ENCODE data around the gene FREM1. TPM values are rescaled to one million over a fixed set of nuclear protein-coding genes. Genes with fewer than 3 reads are reported as not detected.

The FREM1 gene
- total RNA-seq, 4 donors from 2014 or later = 2.2 to 12.7 (median 5.7) TPM

- H3K27ac ChIP-seq = peak overlapping the region in 1 of 4 donors; percentile 32
- intact Hi-C loops (cut with DNase I; ENCODE audit: low total_unique reads) = no loop called here
Observed at GRCh38 chr9:14864309-14864708, 45.9 kb downstream of the FREM1 start.

DNA sequence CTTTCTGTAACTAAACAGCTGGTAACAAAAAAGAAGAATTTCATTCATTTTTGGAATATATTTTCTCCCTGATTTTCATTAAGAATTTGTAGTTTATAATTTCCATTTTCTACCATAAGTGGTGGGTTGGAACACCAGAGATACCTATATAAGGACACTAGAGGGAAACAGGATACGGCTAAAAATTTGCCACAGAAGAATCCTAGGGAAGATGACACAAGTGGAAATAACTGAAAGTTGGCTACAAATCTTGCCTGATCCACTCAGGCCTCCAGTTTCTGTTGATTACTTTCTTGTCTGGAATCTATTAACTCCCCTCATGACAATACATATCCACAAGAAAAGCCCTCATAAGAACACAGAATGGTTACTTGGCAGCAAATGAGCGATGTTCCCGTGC, 46.8 kb downstream of the FREM1 start:
- TF ChIP-seq, protein P1, sequence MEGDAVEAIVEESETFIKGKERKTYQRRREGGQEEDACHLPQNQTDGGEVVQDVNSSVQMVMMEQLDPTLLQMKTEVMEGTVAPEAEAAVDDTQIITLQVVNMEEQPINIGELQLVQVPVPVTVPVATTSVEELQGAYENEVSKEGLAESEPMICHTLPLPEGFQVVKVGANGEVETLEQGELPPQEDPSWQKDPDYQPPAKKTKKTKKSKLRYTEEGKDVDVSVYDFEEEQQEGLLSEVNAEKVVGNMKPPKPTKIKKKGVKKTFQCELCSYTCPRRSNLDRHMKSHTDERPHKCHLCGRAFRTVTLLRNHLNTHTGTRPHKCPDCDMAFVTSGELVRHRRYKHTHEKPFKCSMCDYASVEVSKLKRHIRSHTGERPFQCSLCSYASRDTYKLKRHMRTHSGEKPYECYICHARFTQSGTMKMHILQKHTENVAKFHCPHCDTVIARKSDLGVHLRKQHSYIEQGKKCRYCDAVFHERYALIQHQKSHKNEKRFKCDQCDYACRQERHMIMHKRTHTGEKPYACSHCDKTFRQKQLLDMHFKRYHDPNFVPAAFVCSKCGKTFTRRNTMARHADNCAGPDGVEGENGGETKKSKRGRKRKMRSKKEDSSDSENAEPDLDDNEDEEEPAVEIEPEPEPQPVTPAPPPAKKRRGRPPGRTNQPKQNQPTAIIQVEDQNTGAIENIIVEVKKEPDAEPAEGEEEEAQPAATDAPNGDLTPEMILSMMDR (IDR thresholded peaks at IDR 0.05) = no peak
- TF ChIP-seq POLR2A (IDR thresholded peaks at IDR 0.05) (no peak), POLR2AphosphoS5 (IDR thresholded peaks at IDR 0.05) (no peak), EP300 (IDR thresholded peaks at IDR 0.05; ENCODE audit: low read depth) (no peak)
- 92 to 93% methylated on average over 3 of the region's 3 CpGs for WGBS, 2 donors (ENCODE audit: low coverage in 1 of 2)
- in situ Hi-C loops (cut with MboI; ENCODE audit: low pct_ligation_motif_present in 1 of 4, low pct_unique_long_range_greater_than_20kb in 1 of 4, low sequenced_read_pairs in 3 of 4) = no loop called here

More at GRCh38 chr9:14864309-14864708, 45.9 kb downstream of the FREM1 start:
- H3K27me3 ChIP-seq = no peaks in the 10 kb centered on the region
- WGBS, 2 donors (ENCODE audit: low coverage in 1 of 2) = 81 to 90% methylated on average over 1 of the region's 1 CpG
- no peaks in the 10 kb centered on the region for H3K36me3 ChIP-seq
- H3K9me3 ChIP-seq = no peaks in the 10 kb centered on the region
- H3K4me3 ChIP-seq = no peak overlapping the region
- TF ChIP-seq, protein P1 (IDR thresholded peaks at IDR 0.05) = no peak
- TF ChIP-seq EP300 (IDR thresholded peaks at IDR 0.05; ENCODE audit: low read depth) (no peak), POLR2A (IDR thresholded peaks at IDR 0.05) (no peak), POLR2AphosphoS5 (IDR thresholded peaks at IDR 0.05) (no peak)
- H3K4me1 ChIP-seq = peaks cover 0 to 9% (median 0%) of the 10 kb centered on the region in 4 donors
- DNase-seq = no peak
- in situ Hi-C loops (cut with MboI; ENCODE audit: low pct_ligation_motif_present in 1 of 4, low pct_unique_long_range_greater_than_20kb in 1 of 4, low sequenced_read_pairs in 3 of 4) = no loop called here

GRCh38 chr9:14857449-14858305, 52.6 kb downstream of the FREM1 start:
- Histone ChIP-seq H3K9me3 (no peaks in the 10 kb centered on the region), H3K27me3 (no peaks in the 10 kb centered on the region), H3K4me3 (no peak overlapping the region), H3K27ac (no peak overlapping the region), H3K36me3 (no peaks in the 10 kb centered on the region), H3K4me1 (no peaks in the 10 kb centered on the region)
- no peak for TF ChIP-seq POLR2AphosphoS5 (IDR thresholded peaks at IDR 0.05)
- TF ChIP-seq POLR2A (IDR thresholded peaks at IDR 0.05) = no peak
- no peak for TF ChIP-seq EP300 (IDR thresholded peaks at IDR 0.05; ENCODE audit: low read depth)
- WGBS, 2 donors (ENCODE audit: low coverage in 1 of 2) = 81 to 92% methylated on average over 6 to 7 of the region's 7 CpGs
- in situ Hi-C loops (cut with MboI; ENCODE audit: low pct_ligation_motif_present in 1 of 4, low pct_unique_long_range_greater_than_20kb in 1 of 4, low sequenced_read_pairs in 3 of 4) (no loop called here), intact Hi-C loops (cut with DNase I; ENCODE audit: low total_unique reads) (no loop called here)
- no peak for DNase-seq

More for the DNA sequence above, 46.8 kb downstream of the FREM1 start:
- no peaks in the 10 kb centered on the region for H3K27me3 ChIP-seq
- H3K27ac ChIP-seq = peak overlapping the region in 1 of 4 donors; percentile 22
- peaks cover 0 to 8% (median 0%) of the 10 kb centered on the region in 4 donors for H3K4me1 ChIP-seq
- no peaks in the 10 kb centered on the region for H3K9me3 ChIP-seq
- H3K4me3 ChIP-seq = no peak overlapping the region
- intact Hi-C loops (cut with DNase I; ENCODE audit: low total_unique reads) = no loop called here
- no peaks in the 10 kb centered on the region for H3K36me3 ChIP-seq
- DNase-seq = no peak

DNA sequence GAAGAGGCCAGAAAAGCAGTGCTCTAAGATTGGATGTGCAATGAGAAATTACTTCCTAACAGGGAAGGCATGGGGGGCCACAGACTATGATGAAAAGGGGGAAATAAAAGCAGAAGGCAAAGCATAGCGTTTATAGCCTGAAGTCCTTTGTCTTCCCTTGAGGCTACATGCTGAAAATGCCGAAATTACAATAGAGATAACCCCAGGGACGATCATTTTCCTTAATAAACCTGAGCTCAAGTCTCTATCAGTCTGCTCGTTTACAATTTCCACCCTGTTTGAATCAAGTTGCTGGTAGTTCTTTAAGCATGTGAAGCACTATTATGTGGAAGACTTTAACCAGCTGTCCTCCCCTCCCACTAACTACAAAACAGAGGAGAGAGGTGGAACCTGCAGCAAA, 60.4 kb downstream of the FREM1 start:
- H3K4me1 ChIP-seq = no peaks in the 10 kb centered on the region
- no peak overlapping the region for H3K4me3 ChIP-seq
- no peak for TF ChIP-seq POLR2AphosphoS5 (IDR thresholded peaks at IDR 0.05)
- TF ChIP-seq EP300 (IDR thresholded peaks at IDR 0.05; ENCODE audit: low read depth) = no peak
- TF ChIP-seq, protein P1 (IDR thresholded peaks at IDR 0.05) = no peak
- no peak for TF ChIP-seq POLR2A (IDR thresholded peaks at IDR 0.05)
- no peak overlapping the region for H3K27ac ChIP-seq
- 69 to 73% methylated on average over 4 of the region's 4 CpGs for WGBS, 2 donors (ENCODE audit: low coverage in 1 of 2)
- H3K27me3 ChIP-seq = no peaks in the 10 kb centered on the region
- no peak for DNase-seq
- intact Hi-C loops (cut with DNase I; ENCODE audit: low total_unique reads) (no loop called here), in situ Hi-C loops (cut with MboI; ENCODE audit: low pct_ligation_motif_present in 1 of 4, low pct_unique_long_range_greater_than_20kb in 1 of 4, low sequenced_read_pairs in 3 of 4) (no loop called here)
- H3K9me3 ChIP-seq = no peaks in the 10 kb centered on the region
- no peaks in the 10 kb centered on the region for H3K36me3 ChIP-seq
